ENCODE data around the gene TAF1A. TPM values are rescaled to one million over a fixed set of nuclear protein-coding genes. Genes with fewer than 3 reads are reported as not detected.

Gene TAF1A
- total and polyA plus RNA-seq, 2 of the 8 experiments (the other 6 are each of a cell fraction or from before 2014, with no cell fraction given) = 3.3 to 16.7 TPM

- Histone ChIP-seq H3K9me3 (ENCODE audit: insufficient read depth in 2 of 2, low read depth in 1 of 2, low read length in 1 of 2) (no peaks in the 10 kb centered on the region), H3K14ac (ENCODE audit: insufficient read length) (no peak overlapping the region), H3K36me3 (ENCODE audit: control insufficient read depth in 2 of 4, insufficient read depth in 4 of 4, low read length in 3 of 4) (no peaks in the 10 kb centered on the region), H2AFZ (ENCODE audit: low read length) (no peak overlapping the region), H3K4me3 (ENCODE audit: extremely low read depth in 1 of 4, insufficient read depth in 2 of 4, low read depth in 3 of 4, low read length in 4 of 4) (no peak overlapping the region), H3K4me1 (replicated peaks in 1 of 4; ENCODE audit: control insufficient read depth in 3 of 4, insufficient read depth in 4 of 4, low read length in 3 of 4) (no peaks in the 10 kb centered on the region), H3K23me2 (ENCODE audit: low read depth, low read length) (no peaks in the 10 kb centered on the region; the same call in 1 of the 2 replicates), H2BK15ac (ENCODE audit: low read length) (no peak overlapping the region), H3K18ac (ENCODE audit: extremely low read depth, low read length) (no peak overlapping the region), H3K4me2 (ENCODE audit: insufficient read depth in 1 of 2, low read depth in 2 of 2, low read length in 2 of 2) (no peak overlapping the region), H3K27ac (ENCODE audit: low read depth, low read length) (no peak overlapping the region), H3K79me2 (ENCODE audit: control insufficient read depth in 1 of 2, insufficient read depth in 2 of 2, low read length in 2 of 2) (no peaks in the 10 kb centered on the region), H2BK120ac (replicated peaks; ENCODE audit: low read depth, low read length) (no peak overlapping the region), H2BK5ac (ENCODE audit: low read depth, low read length) (no peak overlapping the region), H3K79me1 (ENCODE audit: low read depth, low read length) (no peaks in the 10 kb centered on the region), H4K20me1 (replicated peaks in 1 of 2; ENCODE audit: control insufficient read depth in 1 of 2, insufficient read depth in 2 of 2, low read length in 2 of 2) (no peaks in the 10 kb centered on the region), H3K27me3 (replicated peaks in 1 of 4; ENCODE audit: control insufficient read depth in 3 of 4, extremely low read depth in 1 of 4, insufficient read depth in 3 of 4, low read length in 3 of 4) (no peaks in the 10 kb centered on the region), H4K8ac (ENCODE audit: extremely low read depth, insufficient read depth, low read length) (no peak overlapping the region), H2BK20ac (ENCODE audit: low read length) (no peak overlapping the region), H3K56ac (replicated peaks; ENCODE audit: insufficient read length, low read depth, low read length) (no peak overlapping the region), H3K23ac (ENCODE audit: insufficient read length) (no peak overlapping the region), H3K9ac (replicated peaks in 1 of 4; ENCODE audit: extremely low read depth in 1 of 4, low read depth in 3 of 4, low read length in 3 of 4) (no peak overlapping the region), H3K4ac (replicated peaks; ENCODE audit: insufficient read length, low read depth, low read length) (no peak overlapping the region), H4K5ac (ENCODE audit: insufficient read length, low read depth, low read length) (no peak overlapping the region), H4K91ac (replicated peaks; ENCODE audit: insufficient read length, low read length) (no peak overlapping the region), H2AK5ac (ENCODE audit: low read depth, low read length) (no peak overlapping the region), H2BK12ac (ENCODE audit: low read depth, low read length) (no peak overlapping the region)
- POLR2A ChIA-PET (ENCODE audit: partially characterized antibody) = interaction anchor here (0.9 kb wide), 1 partner anchor 10 kb away, joined by 3 read pairs; the partner anchor contains the start of gene TAF1A
- WGBS, 2 experiments (ENCODE audit: extremely low coverage in 1 of 2, insufficient coverage in 1 of 2, insufficient read length in 1 of 2, insufficient replicate concordance in 2 of 2, low coverage in 1 of 2, low lambda C conversion rate in 2 of 2, missing lambda C conversion rate in 1 of 2) = 71% methylated on average over 1 of the region's 1 CpG; no CpG with 5 or more reads in 1 of the 2 experiments
- CTCF ChIA-PET (ENCODE audit: partially characterized antibody) = no interaction called here
- no peak for DNase-seq (ENCODE audit: low read depth in 1 of 2, low spot score in 2 of 2)
- no peak for FAIRE-seq
- TF ChIP-seq POU5F1 (IDR thresholded peaks at IDR 0.05; ENCODE audit: low read depth, low read length) (no peak), SP4 (IDR thresholded peaks at IDR 0.05; ENCODE audit: low read length) (no peak), SP1 (IDR thresholded peaks at IDR 0.05; ENCODE audit: low read depth, low read length) (no peak), CTCF (IDR thresholded peaks at IDR 0.05; ENCODE audit: control extremely low read depth in 1 of 3, insufficient read depth in 1 of 3, low read depth in 1 of 3, low read length in 3 of 3) (no peak), TAF1 (IDR thresholded peaks at IDR 0.05; ENCODE audit: low read depth, low read length) (no peak), POLR2AphosphoS5 (IDR thresholded peaks at IDR 0.05; ENCODE audit: low read depth, low read length) (no peak), FOSL1 (IDR thresholded peaks at IDR 0.05; ENCODE audit: insufficient read depth, low read depth, low read length) (no peak), SIN3A (conservative IDR thresholded peaks at IDR 0.05 in 1 of 2, IDR thresholded peaks at IDR 0.05 in 1 of 2; ENCODE audit: low read depth in 1 of 2, low read length in 2 of 2) (no peak), CHD1 (IDR thresholded peaks at IDR 0.05; ENCODE audit: low read depth, low read length) (no peak), SUZ12 (IDR thresholded peaks at IDR 0.05; ENCODE audit: low read length) (no peak), RNF2 (IDR thresholded peaks at IDR 0.05; ENCODE audit: borderline replicate concordance, low read depth, low read length, missing control alignments, poor library complexity, severe bottlenecking) (no peak), RXRA (IDR thresholded peaks at IDR 0.05; ENCODE audit: insufficient read depth, low read depth, low read length) (no peak)
These were observed 10.5 kb upstream of the TAF1A start for GRCh38 chr1:222600281-222600680.
